ENCODE measurements around the gene GYG1.

GYG1 gene

GRCh38 chr3:148991219-148992026 lies at the start of gene GYG1:
Gene GYG1, plus strand, starts transcription at chr3:148991540. Its CDS starts 101 bp downstream, at chr3:148991641.
- no peak for DNase-seq (ENCODE audit: low read depth, low spot score)

DNA sequence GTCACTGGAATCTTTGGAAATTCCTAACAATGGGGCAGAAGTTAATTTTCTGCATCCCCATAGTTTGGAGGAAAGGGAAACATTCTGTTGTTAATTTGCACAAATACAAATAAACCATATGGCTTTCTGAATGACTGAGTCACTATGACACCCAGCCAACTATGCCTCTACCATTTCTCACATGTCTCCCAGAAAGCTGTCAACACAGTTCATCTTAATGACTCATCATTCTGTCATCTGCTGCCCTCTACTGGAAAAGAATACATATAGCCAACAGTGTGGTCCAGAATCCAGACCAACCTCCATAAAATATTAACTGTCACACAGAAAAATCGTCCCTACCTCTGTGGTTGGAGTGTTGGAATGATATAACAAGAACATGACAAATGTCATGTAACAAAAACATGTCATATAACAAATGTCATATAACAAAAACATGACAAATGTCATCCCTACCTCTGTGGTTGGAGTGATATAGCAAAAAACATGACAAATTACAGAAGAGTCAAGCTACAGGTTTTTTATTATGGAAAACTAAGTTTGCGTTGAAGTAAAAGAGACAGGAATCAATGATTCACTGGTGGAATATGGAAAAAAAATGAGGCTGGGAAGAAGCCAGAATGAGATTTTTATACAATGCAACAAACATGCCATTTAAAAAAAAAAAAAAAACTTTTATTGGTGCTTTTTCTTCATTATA lies 47.7 kb upstream of the GYG1 start:
- DNase-seq (ENCODE audit: low read depth, low spot score): peak; percentile 56

- no peak for DNase-seq (ENCODE audit: low read depth, low spot score)
Measured at GRCh38 chr3:148945116-148945515, 46.2 kb upstream of the GYG1 start.

GRCh38 chr3:148948913-148949657 lies 42.3 kb upstream of the GYG1 start:
- DNase-seq (ENCODE audit: low read depth, low spot score): no peak

- DNase-seq (ENCODE audit: low read depth, low spot score): no peak
Measured at GRCh38 chr3:148950806-148951205, 40.5 kb upstream of the GYG1 start.

DNA sequence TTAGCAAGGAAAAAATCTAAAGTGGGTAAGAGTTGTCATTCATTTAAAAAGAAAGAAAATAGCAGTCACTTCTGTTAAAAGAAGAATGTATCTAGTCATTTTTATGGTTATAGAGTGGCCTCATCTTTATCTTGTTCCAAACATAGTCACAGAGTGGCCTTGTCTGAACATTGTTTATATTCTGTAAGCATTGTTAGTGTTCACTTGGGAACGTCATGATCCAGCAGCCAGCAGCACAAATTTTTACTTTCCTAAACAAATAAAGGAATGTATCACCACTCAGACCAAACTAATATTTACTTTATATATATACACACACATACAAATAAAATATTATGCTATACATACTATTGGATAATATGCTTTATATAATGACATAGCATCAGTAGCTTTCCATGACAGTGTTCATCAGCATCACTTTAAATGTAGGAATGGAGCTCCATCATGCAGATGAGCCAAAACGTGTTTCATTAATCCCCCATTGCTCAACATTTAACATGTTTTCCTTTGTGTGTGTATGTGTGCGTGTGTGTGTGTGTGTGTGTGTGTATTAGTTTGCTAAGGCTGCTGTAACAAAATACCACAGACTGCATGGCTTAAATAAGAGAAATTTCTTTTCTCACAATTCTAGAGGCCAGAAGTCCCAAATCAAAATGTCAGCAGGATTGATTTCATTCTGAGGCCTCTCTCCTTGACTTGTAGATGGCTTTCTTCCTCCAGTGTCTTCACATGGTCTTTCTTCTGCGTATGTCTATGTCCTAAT lies 39.6 kb upstream of the GYG1 start:
- DNase-seq (ENCODE audit: low read depth, low spot score): no peak

- DNase-seq (ENCODE audit: low read depth, low spot score): no peak
Measured at GRCh38 chr3:148953094-148953493, 38.2 kb upstream of the GYG1 start.

DNA sequence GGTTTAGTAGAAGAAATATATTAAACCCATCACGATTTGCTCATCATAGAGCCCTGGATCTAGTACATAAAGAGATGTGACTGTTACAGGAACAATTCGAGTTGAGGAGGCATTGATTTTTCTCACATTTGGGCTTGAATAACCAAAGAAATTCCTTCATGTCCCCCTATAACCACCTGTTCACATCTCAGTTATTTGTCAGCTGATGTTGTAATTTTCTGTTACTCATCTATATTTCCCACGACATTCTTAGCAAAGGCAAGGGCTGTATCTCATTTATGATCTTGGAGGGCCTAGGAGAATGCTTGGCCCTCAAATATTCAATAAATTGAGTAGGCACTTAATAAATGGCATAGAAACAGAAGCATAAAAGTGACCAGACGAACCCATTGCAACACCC lies 36.4 kb upstream of the GYG1 start:
- no peak for DNase-seq (ENCODE audit: low read depth, low spot score)

DNA sequence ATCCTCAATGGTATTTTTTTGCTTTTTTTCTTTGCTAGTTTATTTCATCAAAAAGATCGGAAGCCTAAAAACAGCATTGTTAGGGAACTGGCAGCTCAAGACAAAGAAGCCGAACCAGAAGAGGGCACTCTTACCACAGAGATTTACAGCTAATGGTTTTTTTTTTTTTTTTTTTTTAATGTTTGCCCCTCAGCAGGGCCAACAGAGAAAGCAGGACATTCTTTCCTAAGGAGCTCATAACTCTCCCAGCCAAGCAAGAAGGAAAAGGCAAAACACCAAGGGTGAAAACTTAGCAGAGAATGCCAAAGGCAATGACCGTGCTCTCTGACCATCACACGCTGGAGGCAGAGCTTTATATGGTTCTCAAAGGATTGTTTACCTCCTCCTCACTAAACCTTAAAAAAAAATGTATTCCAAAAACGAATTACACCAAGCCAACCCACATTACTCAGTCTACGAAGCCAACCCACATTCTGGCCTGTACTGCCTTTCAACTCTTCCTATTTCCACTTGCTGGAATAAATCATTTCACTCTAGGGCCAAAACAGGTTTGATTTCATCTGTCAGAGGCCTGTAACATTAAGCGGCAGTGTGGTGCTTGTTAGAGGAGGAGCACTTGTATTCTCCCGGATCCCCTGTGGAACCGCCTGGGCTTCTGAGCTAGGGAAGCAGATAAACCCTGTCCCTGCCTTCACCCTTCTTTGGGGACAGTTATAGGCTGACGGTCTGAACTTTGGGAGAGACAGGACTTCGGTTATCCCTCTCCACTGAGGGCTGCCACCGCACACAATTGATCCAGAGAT lies 35.6 kb upstream of the GYG1 start:
- DNase-seq (ENCODE audit: low read depth, low spot score): peak; percentile 58

- no peak for DNase-seq (ENCODE audit: low read depth, low spot score)
Measured at GRCh38 chr3:148957586-148957985, 33.8 kb upstream of the GYG1 start.

DNA sequence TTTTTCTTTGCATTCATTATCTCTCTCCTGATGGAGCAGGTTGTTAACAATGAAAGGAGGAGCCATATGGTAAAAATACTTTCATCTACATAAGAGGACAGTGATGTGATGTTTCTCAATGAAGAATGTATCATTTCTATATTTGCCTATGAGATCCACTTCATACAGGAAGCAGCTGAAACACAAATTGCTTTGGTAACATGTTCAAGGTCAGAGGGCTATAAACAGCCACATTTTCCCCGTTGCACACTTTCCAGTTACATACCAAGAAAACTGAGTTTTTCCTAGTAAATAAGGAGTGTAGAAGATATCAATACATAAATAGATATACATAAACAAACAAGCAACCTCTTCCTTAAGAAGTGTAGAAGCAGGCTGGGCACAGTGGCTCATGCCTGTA lies 32.6 kb upstream of the GYG1 start:
- no peak for DNase-seq (ENCODE audit: low read depth, low spot score)

DNA sequence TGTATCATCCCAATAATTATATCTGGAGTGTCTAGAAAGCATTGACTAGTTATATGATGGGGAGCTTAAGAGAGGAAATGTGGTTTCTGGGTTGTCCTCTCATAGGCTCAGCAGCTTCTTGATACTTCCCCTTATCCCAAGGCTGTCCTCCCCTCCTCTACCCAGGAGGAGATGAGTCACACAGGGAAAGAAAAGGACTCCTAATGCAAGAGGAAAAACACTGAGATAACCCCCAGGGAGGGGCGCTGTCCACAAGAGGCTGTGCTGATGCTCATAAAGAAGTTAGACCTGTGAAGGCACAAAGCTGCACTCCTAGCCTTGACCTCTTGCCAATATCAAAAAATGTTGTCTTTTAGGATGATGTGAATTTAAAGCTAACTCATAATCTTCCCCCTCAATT lies 28.8 kb upstream of the GYG1 start:
- DNase-seq (ENCODE audit: low read depth, low spot score): peak; percentile 20

DNA sequence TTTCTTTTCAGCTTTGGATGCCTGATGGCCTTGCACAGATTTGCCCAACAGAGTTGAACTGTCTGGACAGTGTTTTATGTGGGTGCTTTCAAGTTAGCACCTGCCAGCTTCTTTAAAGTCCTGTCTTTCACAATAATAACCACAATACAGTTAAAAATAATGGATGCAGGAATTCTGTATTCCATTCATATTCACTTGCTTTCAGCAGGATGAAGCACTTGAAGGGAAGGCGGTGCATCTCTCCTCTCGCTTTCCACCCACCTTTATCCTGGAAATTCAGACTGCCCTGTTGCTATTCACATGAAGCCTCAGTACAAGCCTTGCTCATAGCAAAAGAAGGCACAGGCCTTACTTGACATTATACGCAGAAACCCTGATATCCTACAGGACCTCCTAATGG lies 26.5 kb upstream of the GYG1 start:
- no peak for DNase-seq (ENCODE audit: low read depth, low spot score)

DNA sequence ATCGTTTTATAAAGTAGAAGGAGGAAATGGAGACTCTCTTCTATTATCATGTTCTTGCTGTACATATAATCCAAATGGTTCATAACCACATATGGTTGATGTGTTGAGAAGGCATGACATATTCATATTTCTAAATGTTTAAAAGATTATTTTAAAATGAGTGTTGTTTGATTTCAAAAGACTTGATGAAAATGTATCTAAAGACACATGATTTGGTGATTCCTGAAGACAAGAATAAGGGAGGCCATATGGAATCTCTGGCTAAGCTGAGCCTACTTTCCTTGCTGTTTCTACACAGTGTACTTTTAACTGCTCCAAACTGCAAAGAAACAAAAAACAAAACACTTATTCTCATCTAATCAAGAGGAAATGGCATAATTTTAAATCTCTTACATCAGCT lies 23.0 kb upstream of the GYG1 start:
- no peak for DNase-seq (ENCODE audit: low read depth, low spot score)

DNA sequence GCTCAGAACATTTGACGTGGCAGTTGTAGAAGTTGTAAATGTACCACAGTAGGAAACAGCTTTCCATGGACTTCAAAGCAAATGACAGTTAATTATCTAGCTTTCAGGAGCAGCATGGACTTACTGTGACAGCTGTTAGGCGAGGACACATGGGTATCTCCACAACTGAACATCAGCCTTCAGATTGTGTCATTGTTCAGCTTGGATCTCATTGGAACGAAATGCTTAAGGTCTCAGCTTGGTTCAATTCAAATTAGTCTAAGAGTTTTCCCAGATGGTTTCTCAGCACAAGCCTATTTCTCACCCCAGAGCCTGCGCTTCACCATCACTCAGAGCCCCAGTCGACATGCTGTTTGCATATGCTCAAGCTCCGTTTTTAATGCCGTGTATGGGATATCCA lies 21.1 kb upstream of the GYG1 start:
- no peak for DNase-seq (ENCODE audit: low read depth, low spot score)

- no peak for DNase-seq (ENCODE audit: low read depth, low spot score)
Measured at GRCh38 chr3:148971401-148972163, 19.8 kb upstream of the GYG1 start.

DNA sequence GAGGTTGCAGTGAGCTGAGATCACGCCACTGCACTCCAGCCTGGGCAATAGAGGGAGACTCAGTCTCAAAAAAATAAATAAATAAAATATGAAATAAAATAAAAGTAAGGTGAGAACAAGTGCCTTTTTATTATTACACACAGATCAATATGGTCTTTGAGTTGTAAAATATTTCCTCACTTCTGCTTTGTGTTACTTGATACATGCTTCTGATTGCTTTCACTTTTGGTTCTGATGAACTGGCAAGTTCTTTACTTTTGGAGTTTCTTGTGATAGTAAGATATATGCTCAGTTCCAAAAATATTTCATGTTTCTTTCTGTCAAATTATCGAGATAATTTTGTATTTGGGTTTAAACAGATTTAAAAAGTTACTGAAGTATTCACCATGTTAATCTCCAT lies 16.6 kb upstream of the GYG1 start:
- no peak for DNase-seq (ENCODE audit: low read depth, low spot score)

- DNase-seq (ENCODE audit: low read depth, low spot score): no peak
Measured at GRCh38 chr3:148975248-148975647, 16.1 kb upstream of the GYG1 start.

- DNase-seq (ENCODE audit: low read depth, low spot score): no peak
Measured at GRCh38 chr3:148975696-148976095, 15.6 kb upstream of the GYG1 start.

DNA sequence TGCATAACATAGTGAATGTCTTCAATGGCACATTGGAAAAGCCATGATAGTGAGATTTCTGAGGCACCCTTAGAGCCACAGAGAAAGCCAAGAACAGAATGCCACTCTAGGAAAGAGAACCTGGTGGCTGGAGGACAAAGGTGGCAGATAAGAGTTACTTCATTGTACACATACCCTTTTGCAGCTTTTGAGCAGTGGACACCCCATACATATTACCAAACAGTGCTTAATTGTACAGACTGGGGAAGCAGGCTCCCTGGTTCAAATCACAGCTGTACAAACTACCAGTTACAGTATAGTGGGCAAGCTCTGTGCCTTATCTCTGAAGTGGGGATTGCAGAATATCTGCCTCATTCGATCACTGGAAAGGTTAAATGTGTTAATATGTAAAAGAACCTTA lies 10.1 kb upstream of the GYG1 start:
- no peak for DNase-seq (ENCODE audit: low read depth, low spot score)

All from brain pericyte (primary cell).